PC-3 (cell line): ENCODE results near the gene PTK6. TPM values are rescaled to one million over a fixed set of nuclear protein-coding genes. Genes with fewer than 3 reads are reported as not detected.

Source experiments
- ATAC-seq: fragments of 200-7000 bp; cut with Tn5 transposase; 2 replicates; pipeline ENCODE4 v1.9.1; 2020; ENCODE audit warnings: mild to moderate bottlenecking, moderate library complexity
- BruUV-seq: library from RNA; stranded (reverse); fragments of 400-500 nt; replicated peaks from 2 replicates; lab custom pipeline; 2021; lab: Mats Ljungman, UMichigan
- CTCF ChIA-PET: fragments of 300-600 bp; sonication (Branson Sonifier 250); formaldehyde crosslinking; loops from one replicate; lab custom pipeline; 2022; ENCODE audit warnings: antibody characterized with exemption; lab: Charles Lee
- POLR2A ChIA-PET: fragments of 300-600 bp; sonication (Branson Sonifier 250); formaldehyde crosslinking; loops from one replicate; lab custom pipeline; 2022; ENCODE audit warnings: antibody characterized with exemption; ENCODE audit not compliant: unreplicated experiment; lab: Charles Lee
- DNase-seq: peaks from one replicate; pipeline ENCODE4 v3.0.0-alpha.2; 2015
- H2AFZ ChIP-seq: fragments of 300-600 bp; sonication (generic); 2 replicates; pipeline ENCODE4 v1.6.0; 2016; ENCODE audit warnings: antibody characterized with exemption, low read length
- H3F3A ChIP-seq: fragments of 300-600 bp; sonication (generic); one replicate; pipeline ENCODE4 v1.6.0; 2017; ENCODE audit warnings: antibody characterized with exemption, low read length, control low read depth, mild to moderate bottlenecking; ENCODE audit not compliant: unreplicated experiment
- H3K27ac ChIP-seq: fragments of 300-600 bp; sonication (generic); 2 replicates; pipeline ENCODE4 v1.5.1; 2016; ENCODE audit warnings: mild to moderate bottlenecking, low read length
- H3K27me3 ChIP-seq: fragments of 300-600 bp; sonication (generic); 2 replicates; pipeline ENCODE4 v1.6.1; 2016; ENCODE audit warnings: low read length, mixed read lengths
- H3K36me3 ChIP-seq: fragments of 300-600 bp; sonication (generic); 2 replicates; pipeline ENCODE4 v1.6.1; 2016; ENCODE audit warnings: low read depth, mixed run types, low read length, mixed read lengths
- H3K4me1 ChIP-seq: fragments of 300-600 bp; sonication (generic); 2 replicates; pipeline ENCODE4 v1.5.1; 2016; ENCODE audit warnings: low read length; ENCODE audit not compliant: insufficient read depth
- H3K4me2 ChIP-seq: fragments of 300-600 bp; sonication (generic); 2 replicates; pipeline ENCODE4 v1.6.0; 2016; ENCODE audit warnings: low read length
- H3K4me3 ChIP-seq: fragments of 300-600 bp; sonication (generic); 2 replicates; pipeline ENCODE4 v1.5.1; 2016; ENCODE audit warnings: mild to moderate bottlenecking, low read length, mixed read lengths
- H3K79me2 ChIP-seq: fragments of 300-600 bp; sonication (generic); 2 replicates; pipeline ENCODE4 v1.6.1; 2017; ENCODE audit warnings: low read length, mixed read lengths
- H3K9ac ChIP-seq: fragments of 300-600 bp; sonication (generic); 2 replicates; pipeline ENCODE4 v1.6.0; 2016; ENCODE audit warnings: mild to moderate bottlenecking, low read length
- H3K9me2 ChIP-seq: fragments of 300-600 bp; sonication (generic); replicated peaks from 2 replicates; pipeline ENCODE4 v1.6.1; 2016; ENCODE audit warnings: mixed run types, low read length, mixed read lengths
- H3K9me3 ChIP-seq: fragments of 300-600 bp; sonication (generic); 2 replicates; pipeline ENCODE4 v1.6.1; 2016; ENCODE audit warnings: low read length, mixed read lengths
- H4K20me1 ChIP-seq: fragments of 300-600 bp; sonication (generic); 2 replicates; pipeline ENCODE4 v1.6.1; 2016; ENCODE audit warnings: low read length, mixed read lengths
- CTCF ChIP-seq: fragments of 300-600 bp; sonication (generic); conservative IDR thresholded peaks from 2 replicates; pipeline ENCODE4 v1.5.1; 2017; ENCODE audit warnings: antibody characterized with exemption, low read depth, mild to moderate bottlenecking, low read length
- EZH2 ChIP-seq: fragments of 300-600 bp; sonication (generic); IDR thresholded peaks from one replicate; pipeline ENCODE4 v1.6.1; 2017; ENCODE audit warnings: antibody characterized with exemption, mild to moderate bottlenecking, low read length; ENCODE audit not compliant: unreplicated experiment
- EZH2phosphoT487 ChIP-seq: fragments of 300-600 bp; sonication (generic); IDR thresholded peaks from 2 replicates; pipeline ENCODE4 v1.6.1; 2018; ENCODE audit warnings: mild to moderate bottlenecking, antibody characterized with exemption, low read length, borderline replicate concordance
- intact Hi-C: fragments of 100-400 bp; cut with micrococcal nuclease; formaldehyde crosslinking; loops from 2 replicates; pipeline ENCODE4 v1.9.0; 2023
- total RNA-seq: library from RNA; depleted of rRNA; stranded (reverse); fragments of >200 nt; gene quantifications from 2 replicates; pipeline ENCODE4 v1.2.3, GENCODE V29; 2014

The PTK6 gene
- total RNA-seq, 1 experiment from 2014 or later: 11.1 TPM

- Histone ChIP-seq H3F3A (no peaks in the 10 kb centered on the region), H3K27me3 (no peaks in the 10 kb centered on the region), H3K9me3 (no peaks in the 10 kb centered on the region), H3K27ac (no peak overlapping the region), H3K4me2 (no peak overlapping the region), H3K4me1 (peaks cover 31% of the 10 kb centered on the region), H2AFZ (no peak overlapping the region), H4K20me1 (no peaks in the 10 kb centered on the region), H3K4me3 (no peak overlapping the region), H3K79me2 (peaks cover 11% of the 10 kb centered on the region), H3K9me2 (no peaks in the 10 kb centered on the region), H3K36me3 (no peaks in the 10 kb centered on the region), H3K9ac (no peak overlapping the region)
- DNase-seq: no peak
- ATAC-seq: no peak
- ChIA-PET CTCF (no interaction called here), POLR2A (interaction anchor here (0.5 kb wide), 2 partner anchors 15 to 41 kb away, joined by 3 to 4 read pairs; no protein-coding TSS in a partner anchor)
- intact Hi-C loops: loop anchor here (5.0 kb wide), 5 partner anchors 92 to 608 kb away; partner anchors contain the start of genes DIDO1, GMEB2 and UCKL1
- TF ChIP-seq EZH2phosphoT487 (no peak), CTCF (no peak), EZH2 (no peak)
- BruUV-seq: no TSS peak
Observed at GRCh38 chr20:63534831-63535651, 2.1 kb downstream of the PTK6 start.

- H2AFZ ChIP-seq: no peak overlapping the region
- no peaks in the 10 kb centered on the region for H3K36me3 ChIP-seq
- no peak for ATAC-seq
- no peak for DNase-seq
- no peaks in the 10 kb centered on the region for H3K9me3 ChIP-seq
- no peak overlapping the region for H3K4me3 ChIP-seq
- H3K27ac ChIP-seq: no peak overlapping the region
- peaks cover 11% of the 10 kb centered on the region for H3K79me2 ChIP-seq
- TF ChIP-seq CTCF: no peak
- TF ChIP-seq EZH2phosphoT487: no peak
- TF ChIP-seq EZH2: no peak
- intact Hi-C loops: loop anchor here (5.0 kb wide), 1 partner anchor 607 kb away; the partner anchor contains the start of gene DIDO1
- H3K9ac ChIP-seq: no peak overlapping the region
- no peaks in the 10 kb centered on the region for H3K9me2 ChIP-seq
- no peaks in the 10 kb centered on the region for H3F3A ChIP-seq
- H3K4me2 ChIP-seq: no peak overlapping the region
- peaks cover 25% of the 10 kb centered on the region for H3K4me1 ChIP-seq
- POLR2A ChIA-PET: interaction anchor here (0.5 kb wide), 1 partner anchor 11 kb away, joined by 4 read pairs; no protein-coding TSS in a partner anchor
- no peaks in the 10 kb centered on the region for H3K27me3 ChIP-seq
- CTCF ChIA-PET: no interaction called here
- no peaks in the 10 kb centered on the region for H4K20me1 ChIP-seq
- BruUV-seq: no TSS peak
Observed at GRCh38 chr20:63534427-63534830, 2.7 kb downstream of the PTK6 start.
